ENCODE results near the gene SHISAL1. TPM values are rescaled to one million over a fixed set of nuclear protein-coding genes. Genes with fewer than 3 reads are reported as not detected.

Gene SHISAL1
- total and polyA plus RNA-seq, 2 donors (not counting 3 experiments of a cell fraction or from before 2014, with no cell fraction given) = 0.01 to 0.07 TPM

DNA sequence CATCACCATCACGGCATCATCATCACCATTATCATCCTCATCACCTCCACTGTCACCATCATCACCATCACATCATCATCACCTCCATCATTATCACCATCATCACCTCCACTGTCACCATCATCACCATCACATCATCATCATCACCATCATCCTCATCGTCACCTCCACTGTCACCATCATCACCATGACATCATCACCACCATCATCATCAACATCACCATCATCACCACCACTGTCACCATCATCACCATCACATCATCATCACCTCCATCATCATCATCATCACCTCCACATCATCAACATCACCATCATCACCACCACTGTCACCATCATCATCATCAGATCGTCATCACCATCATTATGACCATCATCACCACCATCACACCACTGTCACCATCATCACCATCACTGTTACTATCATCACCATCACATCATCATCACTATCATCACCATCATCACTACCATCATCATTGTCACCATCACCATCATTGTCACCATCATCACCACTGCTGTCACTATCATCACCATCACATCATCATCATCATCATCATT lies 99.2 kb downstream of the SHISAL1 start:
- ChIA-PET POLR2A (no interaction called here), CTCF (no interaction called here)
- no peak overlapping the region for H3K4me3 ChIP-seq (replicated peaks in 1 of 3; ENCODE audit: insufficient read depth in 1 of 3, low read depth in 1 of 3, low read length in 3 of 3)
- no peaks in the 10 kb centered on the region for H3K36me3 ChIP-seq (ENCODE audit: control insufficient read depth in 2 of 2, extremely low read depth in 1 of 2, insufficient read depth in 2 of 2, low read length in 2 of 2)
- FAIRE-seq = no peak
- H3K27ac ChIP-seq (ENCODE audit: insufficient read depth, low read depth, low read length) = no peak overlapping the region
- H2AFZ ChIP-seq (ENCODE audit: low read depth, low read length) = no peak overlapping the region
- H3K4me2 ChIP-seq (ENCODE audit: insufficient read depth, low read length) = no peak overlapping the region
- no peaks in the 10 kb centered on the region for H3K9me3 ChIP-seq (replicated peaks; ENCODE audit: control insufficient read depth, insufficient read depth, low read length)
- no peak for DNase-seq (ENCODE audit: low read depth, low spot score)
- intact Hi-C loops (cut with micrococcal nuclease) (no loop called here), dilution Hi-C loops (cut with MboI; ENCODE audit: extremely low pct_ligation_motif_present, low sequenced_read_pairs) (no loop called here)
- H3K27me3 ChIP-seq (ENCODE audit: control insufficient read depth in 2 of 2, insufficient read depth in 2 of 2, low read length in 2 of 2) = no peaks in the 10 kb centered on the region
- TF ChIP-seq POLR2A (IDR thresholded peaks at IDR 0.05; ENCODE audit: low read depth, low read length) (no peak), JUN (IDR thresholded peaks at IDR 0.05; ENCODE audit: borderline replicate concordance, insufficient read depth, insufficient read length, low read depth) (peak; percentile 9), POLR2AphosphoS5 (IDR thresholded peaks at IDR 0.05; ENCODE audit: insufficient read depth, low read depth, low read length) (no peak), GATA2 (IDR thresholded peaks at IDR 0.05; ENCODE audit: insufficient read depth, insufficient read length, low read depth, low read length) (no peak), EZH2 (IDR thresholded peaks at IDR 0.05; ENCODE audit: borderline replicate concordance, low read depth, low read length, severe bottlenecking) (no peak)
- TF ChIP-seq, protein P1, sequence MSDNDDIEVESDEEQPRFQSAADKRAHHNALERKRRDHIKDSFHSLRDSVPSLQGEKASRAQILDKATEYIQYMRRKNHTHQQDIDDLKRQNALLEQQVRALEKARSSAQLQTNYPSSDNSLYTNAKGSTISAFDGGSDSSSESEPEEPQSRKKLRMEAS (IDR thresholded peaks at IDR 0.05; ENCODE audit: insufficient read depth, insufficient read length) = no peak
- TF ChIP-seq, protein P2, sequence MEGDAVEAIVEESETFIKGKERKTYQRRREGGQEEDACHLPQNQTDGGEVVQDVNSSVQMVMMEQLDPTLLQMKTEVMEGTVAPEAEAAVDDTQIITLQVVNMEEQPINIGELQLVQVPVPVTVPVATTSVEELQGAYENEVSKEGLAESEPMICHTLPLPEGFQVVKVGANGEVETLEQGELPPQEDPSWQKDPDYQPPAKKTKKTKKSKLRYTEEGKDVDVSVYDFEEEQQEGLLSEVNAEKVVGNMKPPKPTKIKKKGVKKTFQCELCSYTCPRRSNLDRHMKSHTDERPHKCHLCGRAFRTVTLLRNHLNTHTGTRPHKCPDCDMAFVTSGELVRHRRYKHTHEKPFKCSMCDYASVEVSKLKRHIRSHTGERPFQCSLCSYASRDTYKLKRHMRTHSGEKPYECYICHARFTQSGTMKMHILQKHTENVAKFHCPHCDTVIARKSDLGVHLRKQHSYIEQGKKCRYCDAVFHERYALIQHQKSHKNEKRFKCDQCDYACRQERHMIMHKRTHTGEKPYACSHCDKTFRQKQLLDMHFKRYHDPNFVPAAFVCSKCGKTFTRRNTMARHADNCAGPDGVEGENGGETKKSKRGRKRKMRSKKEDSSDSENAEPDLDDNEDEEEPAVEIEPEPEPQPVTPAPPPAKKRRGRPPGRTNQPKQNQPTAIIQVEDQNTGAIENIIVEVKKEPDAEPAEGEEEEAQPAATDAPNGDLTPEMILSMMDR (IDR thresholded peaks at IDR 0.05; ENCODE audit: extremely low read depth in 1 of 2, insufficient read depth in 1 of 2, low read depth in 1 of 2, low read length in 2 of 2) = no peak
- no peaks in the 10 kb centered on the region for H3K79me2 ChIP-seq (ENCODE audit: control insufficient read depth, insufficient read depth, low read length)
- no peaks in the 10 kb centered on the region for H4K20me1 ChIP-seq (replicated peaks; ENCODE audit: control insufficient read depth, extremely low read depth, insufficient read depth, low read length)
- no peaks in the 10 kb centered on the region for H3K4me1 ChIP-seq (ENCODE audit: control insufficient read depth, extremely low read depth, insufficient read depth, low read length)
- no peak overlapping the region for H3K9ac ChIP-seq (replicated peaks; ENCODE audit: extremely low read depth, insufficient read depth, low read length)
- no peaks in the 10 kb centered on the region for H3K9me1 ChIP-seq (replicated peaks; ENCODE audit: control insufficient read depth, extremely low read depth, insufficient read depth, low read length)
- BruUV-seq (replicated peaks) = no TSS peak
